ENCODE results near the gene CDC42BPG. TPM values are rescaled to one million over a fixed set of nuclear protein-coding genes. Genes with fewer than 3 reads are reported as not detected.

Gene CDC42BPG
- total RNA-seq, 1 donor from 2014 or later, result 0.05 TPM

DNA sequence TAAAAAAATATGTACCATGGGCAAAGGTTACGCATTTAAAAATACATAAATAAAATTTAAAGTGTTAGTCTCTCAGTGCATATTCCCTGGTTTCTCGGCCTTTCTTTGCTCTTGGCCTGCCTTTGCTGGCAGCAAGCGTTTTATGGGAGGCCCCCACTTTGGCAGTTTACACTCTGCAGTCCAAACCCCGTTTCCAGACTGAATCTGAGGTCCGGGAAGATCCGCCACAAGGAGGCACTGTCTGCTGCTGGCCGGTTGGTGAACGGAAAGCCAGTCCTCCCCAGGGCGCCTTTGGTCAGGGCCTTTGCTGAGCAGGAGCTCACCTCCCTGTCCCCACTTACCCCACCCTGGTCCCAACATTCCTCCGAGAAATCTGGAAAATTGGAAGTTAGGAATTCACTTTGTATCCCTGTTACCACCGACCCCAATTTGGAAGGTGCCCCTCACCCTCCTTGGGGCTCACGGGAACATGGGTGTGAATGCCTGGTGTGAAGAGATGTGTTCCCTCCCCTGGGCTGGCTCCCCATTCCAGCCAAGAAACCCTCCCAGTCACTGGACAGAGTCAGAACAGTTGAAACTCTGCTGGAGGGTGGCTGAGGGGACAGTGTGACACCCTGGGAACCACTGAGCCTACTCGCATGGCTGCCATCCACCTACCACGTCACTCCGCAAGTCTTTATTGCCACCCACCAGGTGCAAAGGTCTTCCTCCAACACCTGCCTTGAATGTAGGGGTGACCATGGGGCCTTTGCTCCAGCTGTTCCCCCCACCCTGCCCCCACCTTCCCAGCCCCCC is 56.7 kb downstream of the CDC42BPG start:
- H3K4me1 Mint-ChIP-seq, result no peaks in the 10 kb centered on the region
- no peak overlapping the region for H3K27ac Mint-ChIP-seq
- peak; percentile 89 for DNase-seq
- intact Hi-C loops (cut with micrococcal nuclease), result no loop called here
- no peak overlapping the region for H3K4me3 Mint-ChIP-seq
- no peaks in the 10 kb centered on the region for H3K27me3 Mint-ChIP-seq
- H3K9me3 Mint-ChIP-seq, result no peaks in the 10 kb centered on the region
- peaks cover 11% of the 10 kb centered on the region for H3K36me3 Mint-ChIP-seq (ENCODE audit: low read depth)

DNA sequence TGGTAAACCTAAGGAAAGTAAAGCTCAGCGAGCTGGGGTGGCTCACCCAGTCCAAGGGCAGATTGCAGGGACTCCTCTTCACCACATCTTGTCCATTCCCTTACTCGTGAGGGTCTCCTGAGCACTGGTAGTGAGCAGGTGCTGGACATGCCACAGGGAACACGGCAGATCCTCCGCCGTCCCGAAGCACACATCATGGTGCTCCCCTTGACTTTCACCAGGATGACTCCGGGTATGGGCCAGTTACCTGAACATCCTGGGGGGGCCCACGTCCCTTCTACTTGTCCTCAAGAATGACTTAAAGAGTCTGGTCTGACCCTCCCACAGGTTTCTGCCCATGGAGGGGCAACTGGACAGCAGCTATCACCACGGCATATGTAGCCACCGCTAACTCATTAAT is 58.1 kb downstream of the CDC42BPG start:
- peaks cover 13% of the 10 kb centered on the region for H3K36me3 Mint-ChIP-seq (ENCODE audit: low read depth)
- intact Hi-C loops (cut with micrococcal nuclease), result no loop called here
- H3K27ac Mint-ChIP-seq, result no peak overlapping the region
- no peak for DNase-seq
- H3K27me3 Mint-ChIP-seq, result no peaks in the 10 kb centered on the region
- H3K4me3 Mint-ChIP-seq, result no peak overlapping the region
- no peaks in the 10 kb centered on the region for H3K9me3 Mint-ChIP-seq
- no peaks in the 10 kb centered on the region for H3K4me1 Mint-ChIP-seq

DNA sequence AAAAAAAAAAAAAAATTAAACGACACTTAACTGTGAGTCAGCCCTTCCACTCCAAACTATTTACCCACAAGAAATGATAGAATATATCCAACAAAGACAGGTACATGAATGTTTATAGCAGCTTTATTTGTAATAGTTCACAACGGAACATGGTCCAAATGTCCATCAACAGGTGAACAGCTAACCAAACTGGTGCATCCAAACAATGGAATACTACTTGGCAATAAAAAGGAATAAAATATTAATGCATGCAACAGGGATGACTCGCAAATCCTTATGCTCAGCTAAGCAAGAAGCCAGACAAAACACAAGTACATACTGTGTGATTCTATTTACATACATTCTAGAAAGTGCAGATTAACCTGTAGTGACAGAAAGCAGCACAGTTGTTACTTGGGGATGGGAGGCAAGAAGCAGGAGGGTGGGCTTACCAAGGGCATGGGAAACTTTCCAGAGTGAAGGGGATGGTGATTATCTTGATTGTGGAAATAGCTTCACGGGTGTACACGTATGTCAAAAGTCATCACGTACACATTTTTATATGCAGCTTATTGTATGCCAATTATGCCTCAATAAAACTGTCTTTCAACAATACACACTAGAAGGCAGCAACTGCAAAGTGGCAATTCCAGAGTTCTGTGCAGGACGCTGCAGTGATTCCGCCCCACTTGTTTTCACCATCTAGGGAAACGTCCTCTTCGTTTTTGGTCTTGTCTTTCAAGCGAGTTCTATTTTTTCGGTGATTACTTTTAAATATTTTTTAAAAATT is 59.5 kb downstream of the CDC42BPG start:
- no peaks in the 10 kb centered on the region for H3K27me3 Mint-ChIP-seq
- H3K4me3 Mint-ChIP-seq, result no peak overlapping the region
- H3K4me1 Mint-ChIP-seq, result peaks cover 5% of the 10 kb centered on the region
- DNase-seq, result no peak
- peaks cover 10% of the 10 kb centered on the region for H3K36me3 Mint-ChIP-seq (ENCODE audit: low read depth)
- H3K27ac Mint-ChIP-seq, result no peak overlapping the region
- H3K9me3 Mint-ChIP-seq, result no peaks in the 10 kb centered on the region
- intact Hi-C loops (cut with micrococcal nuclease), result no loop called here

DNA sequence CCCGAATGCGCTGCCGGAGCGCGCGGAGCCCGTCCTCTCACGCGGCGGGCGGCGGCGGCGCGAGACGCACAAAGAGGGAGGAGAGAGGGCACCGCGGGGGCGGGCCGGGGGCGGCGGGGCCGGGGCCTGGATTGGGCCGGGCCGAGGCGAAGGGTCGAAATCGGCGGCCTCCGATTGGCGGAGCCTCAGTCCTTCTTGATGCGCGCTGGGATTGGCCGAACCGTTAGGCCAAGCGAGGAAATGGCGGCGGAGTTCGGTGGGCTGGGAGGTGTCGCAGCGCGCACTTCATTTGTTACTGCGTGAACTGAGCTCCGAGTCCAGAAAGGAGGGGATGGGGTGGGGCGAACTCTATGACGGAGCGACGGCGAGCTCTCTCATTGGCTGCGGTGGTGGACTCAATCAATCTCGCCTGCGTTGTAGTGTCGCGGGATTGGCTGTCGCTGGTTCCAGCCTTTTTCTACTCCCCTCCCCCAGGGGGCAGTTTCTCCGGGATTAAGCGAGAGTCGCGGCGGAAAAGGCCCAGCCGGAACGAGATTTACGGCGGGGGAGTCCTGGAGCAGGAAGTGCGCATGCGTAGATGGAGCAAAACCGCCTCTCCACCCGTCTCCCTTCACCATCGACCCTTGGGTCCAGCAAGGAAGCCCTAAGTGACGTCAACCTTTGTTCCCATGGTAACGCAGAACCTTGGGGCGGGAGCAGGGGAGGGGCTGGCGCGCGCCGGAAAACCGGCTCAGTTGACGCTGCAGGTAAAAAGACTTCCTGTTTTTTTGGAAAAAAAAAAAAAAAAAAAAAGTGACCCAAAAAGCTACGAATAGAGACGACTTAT is 65.8 kb downstream of the CDC42BPG start, which contains the start of gene SF1:
Gene SF1, minus strand, starts transcription at position 70 of the 826 bp plus-strand sequence. CDS start 150 bp downstream, outside the sequence.
- H3K9me3 Mint-ChIP-seq, result no peaks in the 10 kb centered on the region
- peak; percentile 100 for DNase-seq
- H3K4me1 Mint-ChIP-seq, result peaks cover 50% of the 10 kb centered on the region
- no peaks in the 10 kb centered on the region for H3K27me3 Mint-ChIP-seq
- H3K27ac Mint-ChIP-seq, result peak within 1 kb of the TSS; percentile 98
- intact Hi-C loops (cut with micrococcal nuclease), result loop anchor here (2.0 to 5.0 kb wide), 8 partner anchors 14 to 1294 kb away; partner anchors contain the start of genes ATG2A, ESRRA, FKBP2 and MEN1
- peak within 1 kb of the TSS; percentile 94 for H3K4me3 Mint-ChIP-seq
- peaks cover 41% of the 10 kb centered on the region for H3K36me3 Mint-ChIP-seq (ENCODE audit: low read depth)

DNA sequence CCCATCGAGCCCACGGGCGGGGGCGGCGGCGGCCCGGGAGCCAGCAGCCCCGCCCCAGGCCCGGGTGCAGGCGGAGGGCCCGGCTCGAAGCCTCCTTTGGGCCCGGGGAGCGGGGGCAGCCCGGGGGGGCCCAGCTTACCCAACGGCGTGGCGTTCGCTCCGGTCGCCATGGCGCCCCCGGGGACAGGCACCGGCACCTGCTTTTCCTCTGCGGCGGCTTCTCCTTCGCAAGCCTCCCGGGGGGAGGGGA is 66.3 kb downstream of the CDC42BPG start:
- Mint-ChIP-seq H3K9me3 (no peaks in the 10 kb centered on the region), H3K27ac (peak overlapping the region; percentile 98), H3K36me3 (ENCODE audit: low read depth) (peaks cover 47% of the 10 kb centered on the region), H3K27me3 (no peaks in the 10 kb centered on the region), H3K4me3 (peak overlapping the region; percentile 88), H3K4me1 (peaks cover 55% of the 10 kb centered on the region)
- intact Hi-C loops (cut with micrococcal nuclease), result loop anchor here (2.0 to 5.0 kb wide), 8 partner anchors 13 to 1294 kb away; partner anchors contain the start of genes ATG2A, ESRRA, FKBP2 and MEN1
- DNase-seq, result no peak

DNA sequence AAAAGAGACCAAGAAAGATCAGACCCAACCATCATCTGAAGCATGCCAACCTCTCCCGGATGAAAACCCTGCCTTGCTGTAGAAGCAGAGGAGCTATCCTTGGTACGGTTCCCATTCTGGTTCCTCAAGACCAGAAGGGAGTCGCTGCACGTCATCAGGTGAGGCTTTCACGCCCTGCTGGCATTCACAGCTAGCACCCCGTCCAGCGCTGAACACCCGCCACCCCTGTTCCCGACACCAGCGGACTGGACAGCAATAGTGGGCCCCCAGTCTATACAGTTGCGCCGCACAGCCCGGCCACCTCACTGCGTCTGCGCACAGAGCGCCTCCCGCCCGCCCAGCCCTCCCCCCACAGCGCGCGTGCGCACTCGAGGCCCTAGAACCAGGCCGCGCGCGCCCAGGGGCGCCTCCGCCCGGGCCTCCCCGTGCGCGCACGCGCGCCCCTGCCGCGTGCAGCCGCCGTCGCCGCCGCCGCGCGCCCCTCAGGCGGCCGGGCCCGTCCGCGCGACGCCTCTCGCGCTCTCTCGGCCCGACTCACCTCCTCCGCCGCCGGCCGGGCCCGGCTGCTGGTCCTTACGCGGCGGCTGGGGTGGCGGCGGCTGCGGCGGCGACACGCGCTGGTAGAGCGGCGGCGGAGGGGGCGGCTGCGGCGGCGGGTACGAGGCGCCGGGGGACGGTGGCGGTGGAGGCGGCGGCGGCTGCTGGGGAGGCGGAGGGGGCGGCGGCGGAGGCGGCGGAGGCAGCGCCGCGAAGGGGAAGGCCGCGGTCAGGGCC is 66.8 kb downstream of the CDC42BPG start:
- peaks cover 52% of the 10 kb centered on the region for H3K36me3 Mint-ChIP-seq (ENCODE audit: low read depth)
- no peaks in the 10 kb centered on the region for H3K9me3 Mint-ChIP-seq
- intact Hi-C loops (cut with micrococcal nuclease), result loop anchor here (2.0 to 5.0 kb wide), 8 partner anchors 13 to 1295 kb away; partner anchors contain the start of genes ATG2A, ESRRA, FKBP2 and MEN1
- H3K4me3 Mint-ChIP-seq, result peak overlapping the region; percentile 94
- no peaks in the 10 kb centered on the region for H3K27me3 Mint-ChIP-seq
- peak; percentile 94 for DNase-seq
- peak overlapping the region; percentile 78 for H3K27ac Mint-ChIP-seq
- peaks cover 60% of the 10 kb centered on the region for H3K4me1 Mint-ChIP-seq

DNA sequence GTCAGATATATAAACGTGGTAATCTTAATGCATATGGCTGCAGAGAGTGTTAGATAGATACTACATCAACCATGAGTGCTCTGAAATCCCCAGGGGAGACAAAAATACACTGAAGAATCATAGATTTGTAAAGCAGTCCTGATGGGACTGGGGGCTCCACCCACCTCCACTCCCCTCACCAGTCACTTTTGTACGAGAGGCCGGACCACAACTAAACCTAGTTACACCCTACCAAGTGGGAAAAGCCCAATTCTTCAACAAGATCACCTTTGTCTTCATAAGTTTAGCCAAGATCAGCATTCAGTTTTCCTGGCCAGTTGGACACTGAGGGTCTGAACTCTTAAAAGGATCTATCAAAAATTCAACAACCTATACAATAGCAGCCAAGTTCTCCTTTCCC is 67.6 kb downstream of the CDC42BPG start:
- intact Hi-C loops (cut with micrococcal nuclease), result loop anchor here (5.0 kb wide), 3 partner anchors 335 to 1295 kb away; partner anchors contain the start of genes ESRRA, PACS1 and TM7SF2
- peak overlapping the region; percentile 78 for H3K27ac Mint-ChIP-seq
- peaks cover 68% of the 10 kb centered on the region for H3K4me1 Mint-ChIP-seq
- peak overlapping the region; percentile 94 for H3K4me3 Mint-ChIP-seq
- H3K9me3 Mint-ChIP-seq, result no peaks in the 10 kb centered on the region
- H3K27me3 Mint-ChIP-seq, result no peaks in the 10 kb centered on the region
- DNase-seq, result no peak
- H3K36me3 Mint-ChIP-seq (ENCODE audit: low read depth), result peaks cover 58% of the 10 kb centered on the region

DNA sequence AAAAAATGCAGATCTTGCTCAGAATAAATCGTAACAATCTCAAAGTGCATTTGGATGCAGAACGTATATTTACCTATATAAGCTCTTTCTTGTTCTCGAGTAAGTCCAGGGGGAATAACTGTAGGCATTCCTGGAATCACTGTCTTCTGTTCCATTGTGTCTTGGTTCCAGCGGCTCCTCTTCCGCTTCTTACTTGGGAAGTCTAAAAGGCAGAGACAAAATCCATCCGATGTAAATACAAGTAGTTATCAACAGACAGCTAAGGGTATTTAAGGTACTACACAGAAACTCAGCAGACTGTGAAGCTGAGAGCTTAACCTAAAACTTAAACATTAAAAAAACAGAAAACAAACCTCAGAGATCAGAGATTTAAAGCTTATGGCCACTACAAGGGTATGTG is 68.0 kb downstream of the CDC42BPG start:
- Mint-ChIP-seq H3K4me1 (peaks cover 71% of the 10 kb centered on the region), H3K4me3 (peak overlapping the region; percentile 94), H3K9me3 (no peaks in the 10 kb centered on the region), H3K36me3 (ENCODE audit: low read depth) (peaks cover 63% of the 10 kb centered on the region), H3K27ac (peak overlapping the region; percentile 78), H3K27me3 (no peaks in the 10 kb centered on the region)
- DNase-seq, result no peak
- intact Hi-C loops (cut with micrococcal nuclease), result loop anchor here (5.0 kb wide), 3 partner anchors 336 to 1296 kb away; partner anchors contain the start of genes ESRRA, PACS1 and TM7SF2

DNA sequence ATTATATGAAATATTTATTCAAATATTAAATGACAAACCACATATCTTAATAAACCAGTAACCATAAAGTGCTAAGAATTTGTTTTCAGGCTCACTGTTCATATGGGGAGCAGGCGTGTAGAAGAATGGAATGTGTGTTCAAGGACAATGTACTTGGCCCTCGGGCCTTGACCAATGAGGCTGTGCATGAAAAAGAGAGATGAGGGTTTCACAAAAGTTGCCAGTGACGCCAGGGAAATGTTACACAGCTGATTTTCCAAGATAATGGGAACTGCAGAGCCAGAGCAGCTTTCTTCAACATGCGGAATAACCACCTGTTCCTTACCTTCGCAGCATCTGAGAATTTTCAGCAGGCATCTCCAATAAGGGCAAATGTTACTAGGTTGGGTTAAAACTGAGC is 70.3 kb downstream of the CDC42BPG start:
- Mint-ChIP-seq H3K4me1 (peaks cover 64% of the 10 kb centered on the region), H3K27ac (no peak overlapping the region), H3K27me3 (no peaks in the 10 kb centered on the region), H3K9me3 (no peaks in the 10 kb centered on the region), H3K36me3 (ENCODE audit: low read depth) (peaks cover 82% of the 10 kb centered on the region), H3K4me3 (peak overlapping the region; percentile 26)
- no peak for DNase-seq
- intact Hi-C loops (cut with micrococcal nuclease), result no loop called here

Other genes starting within 250 kb of the CDC42BPG start
- gene NRXN2, start 121.5 kb downstream of the CDC42BPG start, total RNA-seq, result 0.61 TPM in 1 of 2 replicates, not detected in the other
- gene RASGRP2, start 100.5 kb downstream of the CDC42BPG start, total RNA-seq, result 13.4 and 14.5 TPM in 2 replicates
- 2.4 and 3.1 TPM in 2 replicates for gene PYGM, start 84.7 kb downstream of the CDC42BPG start, total RNA-seq
- gene SF1, start 66.1 kb downstream of the CDC42BPG start, total RNA-seq, result 522 and 525 TPM in 2 replicates
- 63.5 and 67.3 TPM in 2 replicates for gene MAP4K2, start 41.4 kb downstream of the CDC42BPG start, total RNA-seq
- 36.7 and 39.1 TPM in 2 replicates for gene MEN1, start 34.1 kb downstream of the CDC42BPG start, total RNA-seq
- gene EHD1, start 34.0 kb upstream of the CDC42BPG start, total RNA-seq, result 93.0 and 101 TPM in 2 replicates
- 22.5 and 23.1 TPM in 2 replicates for gene ATG2A, start 72.6 kb upstream of the CDC42BPG start, total RNA-seq
- 11.4 and 16.7 TPM in 2 replicates for gene PPP2R5B, start 80.0 kb upstream of the CDC42BPG start, total RNA-seq
- not detected in 2 replicates for gene GPHA2, start 91.2 kb upstream of the CDC42BPG start, total RNA-seq
- gene MAJIN, start 127.5 kb upstream of the CDC42BPG start, total RNA-seq, result 0.71 TPM in 1 of 2 replicates, not detected in the other
- 0.09 TPM in 1 of 2 replicates, not detected in the other for gene BATF2, start 152.3 kb upstream of the CDC42BPG start, total RNA-seq
- 78.8 and 87.9 TPM in 2 replicates for gene ARL2, start 169.5 kb upstream of the CDC42BPG start, total RNA-seq
- gene SNX15, start 182.8 kb upstream of the CDC42BPG start, total RNA-seq, result 15.9 and 17.9 TPM in 2 replicates
- 16.3 and 18.0 TPM in 2 replicates for gene SAC3D1, start 196.6 kb upstream of the CDC42BPG start, total RNA-seq
- gene NAALADL1, start 213.9 kb upstream of the CDC42BPG start, total RNA-seq, result 12.5 and 13.0 TPM in 2 replicates
- gene CDCA5, start 239.4 kb upstream of the CDC42BPG start, total RNA-seq, result 94.4 and 95.1 TPM in 2 replicates
- 33.3 and 34.7 TPM in 2 replicates for gene ZFPL1, start 239.6 kb upstream of the CDC42BPG start, total RNA-seq

Data from activated CD4-positive, alpha-beta T cell treated with anti-CD3 and anti-CD28 coated beads, Interleukin-2, amount 10 ng/mL, durations not matched to agents 24 days and 14 days (primary cell).